ENCODE measurements around the gene NPAS1. TPM values are rescaled to one million over a fixed set of nuclear protein-coding genes. Genes with fewer than 3 reads are reported as not detected.

NPAS1 gene
- total RNA-seq, 1 experiment from 2014 or later: 2.8 TPM

DNA sequence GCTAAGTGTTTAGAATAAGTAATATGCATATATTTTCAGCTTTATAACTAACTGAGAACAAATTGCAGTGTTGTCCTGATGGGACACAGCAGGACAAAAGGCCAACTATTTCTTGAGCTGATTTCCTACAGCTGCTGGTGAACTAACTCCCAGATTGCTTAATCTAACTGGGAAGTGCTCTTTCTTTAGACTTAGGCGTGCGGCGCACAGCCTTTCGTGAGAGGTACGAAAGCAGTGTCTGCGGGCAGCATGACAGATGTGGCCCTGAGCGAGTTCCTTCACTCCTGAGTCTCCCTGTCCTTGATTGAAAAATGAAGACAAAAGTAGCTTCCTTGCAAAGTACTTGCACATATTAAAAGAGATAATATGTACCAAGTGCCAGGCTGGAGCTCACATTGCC is 47.3 kb upstream of the NPAS1 start:
- peaks cover 71% of the 10 kb centered on the region for H3K36me3 Mint-ChIP-seq (ENCODE audit: insufficient read depth, unreplicated experiment)
- DNase-seq: no peak

DNA sequence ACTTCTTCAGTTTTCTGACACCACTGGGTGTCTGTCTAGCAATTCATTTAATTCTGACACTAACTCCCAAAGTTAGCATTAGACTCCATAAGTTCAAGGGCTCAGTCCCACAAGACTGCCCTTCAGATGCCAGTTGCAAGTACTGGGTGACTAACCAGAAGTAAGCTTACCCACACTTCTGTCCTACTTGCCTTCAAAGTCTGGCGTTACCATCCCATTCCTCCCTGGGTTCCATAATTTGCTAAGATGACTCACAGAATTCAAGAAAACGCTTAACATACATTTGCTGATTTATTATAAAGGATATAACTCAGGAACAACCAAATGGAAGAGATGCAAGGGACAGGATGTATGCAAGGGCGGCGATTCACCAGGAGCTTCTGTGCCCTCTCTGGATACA is 45.5 kb upstream of the NPAS1 start:
- TF ChIP-seq, protein P1, sequence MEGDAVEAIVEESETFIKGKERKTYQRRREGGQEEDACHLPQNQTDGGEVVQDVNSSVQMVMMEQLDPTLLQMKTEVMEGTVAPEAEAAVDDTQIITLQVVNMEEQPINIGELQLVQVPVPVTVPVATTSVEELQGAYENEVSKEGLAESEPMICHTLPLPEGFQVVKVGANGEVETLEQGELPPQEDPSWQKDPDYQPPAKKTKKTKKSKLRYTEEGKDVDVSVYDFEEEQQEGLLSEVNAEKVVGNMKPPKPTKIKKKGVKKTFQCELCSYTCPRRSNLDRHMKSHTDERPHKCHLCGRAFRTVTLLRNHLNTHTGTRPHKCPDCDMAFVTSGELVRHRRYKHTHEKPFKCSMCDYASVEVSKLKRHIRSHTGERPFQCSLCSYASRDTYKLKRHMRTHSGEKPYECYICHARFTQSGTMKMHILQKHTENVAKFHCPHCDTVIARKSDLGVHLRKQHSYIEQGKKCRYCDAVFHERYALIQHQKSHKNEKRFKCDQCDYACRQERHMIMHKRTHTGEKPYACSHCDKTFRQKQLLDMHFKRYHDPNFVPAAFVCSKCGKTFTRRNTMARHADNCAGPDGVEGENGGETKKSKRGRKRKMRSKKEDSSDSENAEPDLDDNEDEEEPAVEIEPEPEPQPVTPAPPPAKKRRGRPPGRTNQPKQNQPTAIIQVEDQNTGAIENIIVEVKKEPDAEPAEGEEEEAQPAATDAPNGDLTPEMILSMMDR (IDR thresholded peaks at IDR 0.05; ENCODE audit: insufficient read depth in 1 of 2, low read depth in 1 of 2, low read length in 1 of 2, severe bottlenecking in 1 of 2, unreplicated experiment in 1 of 2): no peak
- Histone ChIP-seq H3K4me3 (ENCODE audit: low read depth, low read length) (no peak overlapping the region), H3K27me3 (replicated peaks; ENCODE audit: control insufficient read depth, insufficient read depth, low read length) (no peaks in the 10 kb centered on the region), H3K36me3 (ENCODE audit: control insufficient read depth, insufficient read depth, low read length) (peaks cover 3% of the 10 kb centered on the region; the same call in 1 of the 2 replicates), H3K9me3 (no peaks in the 10 kb centered on the region), H3K4me1 (peaks cover 46% of the 10 kb centered on the region)
- intact Hi-C loops (cut with micrococcal nuclease; ENCODE audit: unreplicated experiment): loop anchor here (10.0 kb wide), 1 partner anchor 109 kb away; the partner anchor contains the start of gene ARHGAP35
- H3K9me3 Mint-ChIP-seq (ENCODE audit: unreplicated experiment): no peaks in the 10 kb centered on the region
- H3K4me1 Mint-ChIP-seq (ENCODE audit: low read depth, unreplicated experiment): peaks cover 40% of the 10 kb centered on the region
- no peak overlapping the region for H3K4me3 Mint-ChIP-seq (ENCODE audit: unreplicated experiment)
- POLR2A ChIA-PET: no interaction called here
- H3K27ac Mint-ChIP-seq (ENCODE audit: unreplicated experiment): peak overlapping the region; percentile 25
- no peak for DNase-seq
- peaks cover 68% of the 10 kb centered on the region for H3K36me3 Mint-ChIP-seq (ENCODE audit: insufficient read depth, unreplicated experiment)
- CTCF ChIA-PET: no interaction called here
- no peaks in the 10 kb centered on the region for H3K27me3 Mint-ChIP-seq (ENCODE audit: insufficient read depth, unreplicated experiment)
- no TSS peak for BruUV-seq (replicated peaks)

More for the DNA sequence above, 47.3 kb upstream of the NPAS1 start:
- no peaks in the 10 kb centered on the region for H3K9me3 ChIP-seq
- no peaks in the 10 kb centered on the region for H3K9me3 Mint-ChIP-seq (ENCODE audit: unreplicated experiment)
- H3K36me3 ChIP-seq (ENCODE audit: control insufficient read depth, insufficient read depth, low read length): peaks cover 3% of the 10 kb centered on the region; the same call in 1 of the 2 replicates
- intact Hi-C loops (cut with micrococcal nuclease; ENCODE audit: unreplicated experiment): loop anchor here (10.0 kb wide), 1 partner anchor 108 kb away; the partner anchor contains the start of gene ARHGAP35
- no peaks in the 10 kb centered on the region for H3K27me3 ChIP-seq (replicated peaks; ENCODE audit: control insufficient read depth, insufficient read depth, low read length)
- no peak overlapping the region for H3K27ac Mint-ChIP-seq (ENCODE audit: unreplicated experiment)
- ChIA-PET CTCF (no interaction called here), POLR2A (no interaction called here)
- peaks cover 27% of the 10 kb centered on the region for H3K4me1 Mint-ChIP-seq (ENCODE audit: low read depth, unreplicated experiment)
- TF ChIP-seq, protein P1 (IDR thresholded peaks at IDR 0.05; ENCODE audit: insufficient read depth in 1 of 2, low read depth in 1 of 2, low read length in 1 of 2, severe bottlenecking in 1 of 2, unreplicated experiment in 1 of 2): no peak
- H3K4me3 Mint-ChIP-seq (ENCODE audit: unreplicated experiment): no peak overlapping the region
- no TSS peak for BruUV-seq (replicated peaks)
- no peaks in the 10 kb centered on the region for H3K27me3 Mint-ChIP-seq (ENCODE audit: insufficient read depth, unreplicated experiment)
- peaks cover 34% of the 10 kb centered on the region for H3K4me1 ChIP-seq
- no peak overlapping the region for H3K4me3 ChIP-seq (ENCODE audit: low read depth, low read length)

DNA sequence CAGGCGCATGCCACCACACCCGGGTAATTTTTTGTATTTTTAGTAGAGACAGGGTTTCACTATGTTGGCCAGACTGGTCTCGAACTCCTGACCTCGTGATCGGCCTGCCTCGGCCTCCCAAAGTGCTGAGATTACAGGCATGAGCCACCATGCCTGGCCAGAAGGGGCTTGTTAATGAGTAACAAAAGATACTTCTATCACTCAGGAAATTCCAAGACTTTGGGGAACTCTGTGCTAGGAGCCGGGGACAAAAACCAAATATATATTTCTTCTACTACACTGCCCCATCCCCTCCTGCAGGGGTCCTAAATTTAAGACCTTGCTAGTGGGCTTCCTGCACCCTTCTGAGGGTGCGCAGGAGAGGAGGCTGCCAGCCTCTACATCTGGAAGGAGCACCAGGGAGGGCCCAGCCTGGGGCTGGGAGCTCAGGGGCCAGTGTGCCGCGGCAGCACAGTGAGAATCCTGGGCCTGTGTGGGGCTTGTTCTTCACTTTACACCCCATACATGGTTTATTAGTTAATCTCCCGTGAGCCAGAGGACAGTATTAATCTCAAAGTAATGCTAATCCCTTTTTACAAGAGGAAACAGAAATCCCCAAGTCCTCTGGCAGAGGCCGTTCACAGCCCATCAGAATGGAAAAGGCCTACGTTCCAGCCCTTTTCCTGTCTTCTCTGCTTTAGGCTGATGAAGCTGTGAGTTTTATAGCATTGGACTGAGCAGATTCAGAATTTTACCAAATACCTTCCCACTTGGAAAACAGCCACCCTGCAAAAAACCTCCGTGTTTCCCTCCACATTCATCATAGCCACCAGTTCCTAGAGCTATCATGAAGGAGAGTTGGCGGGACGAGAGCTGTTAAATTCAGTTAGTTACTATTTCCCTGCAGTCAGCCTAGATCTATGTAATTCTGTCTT is 44.4 kb upstream of the NPAS1 start:
- Mint-ChIP-seq H3K36me3 (ENCODE audit: insufficient read depth, unreplicated experiment) (peaks cover 71% of the 10 kb centered on the region), H3K27me3 (ENCODE audit: insufficient read depth, unreplicated experiment) (no peaks in the 10 kb centered on the region), H3K27ac (ENCODE audit: unreplicated experiment) (peak overlapping the region; percentile 98), H3K9me3 (ENCODE audit: unreplicated experiment) (no peaks in the 10 kb centered on the region), H3K4me1 (ENCODE audit: low read depth, unreplicated experiment) (peaks cover 40% of the 10 kb centered on the region), H3K4me3 (ENCODE audit: unreplicated experiment) (peak overlapping the region; percentile 56)
- Histone ChIP-seq H3K4me1 (peaks cover 48% of the 10 kb centered on the region), H3K27me3 (replicated peaks; ENCODE audit: control insufficient read depth, insufficient read depth, low read length) (no peaks in the 10 kb centered on the region), H3K4me3 (ENCODE audit: low read depth, low read length) (no peak overlapping the region), H3K9me3 (no peaks in the 10 kb centered on the region), H3K36me3 (ENCODE audit: control insufficient read depth, insufficient read depth, low read length) (no peaks in the 10 kb centered on the region; the same call in 1 of the 2 replicates)
- intact Hi-C loops (cut with micrococcal nuclease; ENCODE audit: unreplicated experiment): loop anchor here (5.0 to 10.0 kb wide), 3 partner anchors 33 to 110 kb away; partner anchors contain the start of gene ARHGAP35
- DNase-seq: no peak
- ChIA-PET POLR2A (interaction anchor here (0.5 to 1.1 kb wide), 5 partner anchors 85 to 262 kb away, joined by 3 to 5 read pairs (median 4); partner anchors contain the start of gene ZC3H4), CTCF (interaction anchor here (0.6 to 1.5 kb wide), 5 partner anchors 16 to 120 kb away, joined by 3 to 8 read pairs (median 4); no protein-coding TSS in a partner anchor)
- TF ChIP-seq, protein P1 (IDR thresholded peaks at IDR 0.05; ENCODE audit: insufficient read depth in 1 of 2, low read depth in 1 of 2, low read length in 1 of 2, severe bottlenecking in 1 of 2, unreplicated experiment in 1 of 2): no peak
- BruUV-seq (replicated peaks): no TSS peak
